Activated CD8-positive, alpha-beta memory T cell treated with anti-CD3 and anti-CD28 coated beads, Interleukin-2, amount 10 ng/mL, durations not matched to agents 7 days and 5 days (primary cell): ENCODE data around the gene ATP1A3. TPM values are rescaled to one million over a fixed set of nuclear protein-coding genes. Genes with fewer than 3 reads are reported as not detected.

ENCODE experiments used
- ATAC-seq: fragments of 150-1000 bp; cut with Tn5 transposase; one replicate; pipeline ENCODE4 v1.10.0; 2021; ENCODE audit warnings: moderate library complexity
- CTCF ChIA-PET: fragments of 350-600 bp; sonication (Branson Sonifier 250); formaldehyde crosslinking; loops from one replicate; lab custom pipeline; 2021; ENCODE audit warnings: antibody characterized with exemption; lab: Charles Lee
- DNase-seq: peaks from one replicate; pipeline ENCODE4 v3.0.0-alpha.2; 2020
- H3K27ac Mint-ChIP-seq: one replicate; pipeline ENCODE4 v1.8.0; 2021; ENCODE audit warnings: mild to moderate bottlenecking, mixed read lengths
- H3K27me3 Mint-ChIP-seq: one replicate; pipeline ENCODE4 v1.8.0; 2021; ENCODE audit warnings: mixed read lengths
- H3K36me3 Mint-ChIP-seq: one replicate; pipeline ENCODE4 v1.8.0; 2021; ENCODE audit warnings: mild to moderate bottlenecking, mixed read lengths
- H3K4me1 Mint-ChIP-seq: one replicate; pipeline ENCODE4 v1.8.0; 2021; ENCODE audit warnings: mixed read lengths
- H3K4me3 Mint-ChIP-seq: one replicate; pipeline ENCODE4 v1.8.0; 2021; ENCODE audit warnings: mild to moderate bottlenecking, moderate library complexity, mixed read lengths
- H3K9me3 Mint-ChIP-seq: one replicate; pipeline ENCODE4 v1.8.0; 2022; ENCODE audit warnings: low read depth, mixed read lengths
- total RNA-seq, 2 experiments: library from RNA; stranded (reverse); gene quantifications; one replicate each; pipeline ENCODE4 v1.2.3, GENCODE V29; 2021

The ATP1A3 gene
- total RNA-seq, 2 experiments from 2014 or later: 3.4 to 5.6 TPM

DNA sequence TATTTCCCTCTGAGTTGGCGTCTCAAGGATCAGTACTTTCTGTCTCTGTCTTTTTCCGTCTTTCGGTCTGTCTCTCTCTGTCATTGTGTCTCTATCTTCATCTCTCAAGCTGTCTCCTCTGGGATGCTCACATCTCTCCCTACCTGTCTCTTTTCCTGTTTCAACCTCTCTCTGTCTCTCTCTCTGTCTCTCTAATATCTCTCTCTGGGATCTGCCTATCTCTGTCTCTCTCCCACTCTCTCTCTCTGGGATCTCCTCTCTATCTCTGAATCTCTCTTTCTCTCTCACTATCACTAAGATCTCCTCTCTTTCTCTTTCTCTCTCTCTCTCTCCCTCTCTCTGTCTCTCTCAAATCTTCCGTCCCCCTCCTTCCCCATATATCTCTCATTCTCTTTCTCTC, 4.0 kb downstream of the ATP1A3 start:
- Mint-ChIP-seq H3K27me3 (peaks cover 12% of the 10 kb centered on the region), H3K9me3 (no peaks in the 10 kb centered on the region), H3K36me3 (no peaks in the 10 kb centered on the region), H3K4me1 (peaks cover 5% of the 10 kb centered on the region), H3K4me3 (no peak overlapping the region), H3K27ac (no peak overlapping the region)
- DNase-seq: no peak
- CTCF ChIA-PET: no interaction called here
- ATAC-seq: no peak

DNA sequence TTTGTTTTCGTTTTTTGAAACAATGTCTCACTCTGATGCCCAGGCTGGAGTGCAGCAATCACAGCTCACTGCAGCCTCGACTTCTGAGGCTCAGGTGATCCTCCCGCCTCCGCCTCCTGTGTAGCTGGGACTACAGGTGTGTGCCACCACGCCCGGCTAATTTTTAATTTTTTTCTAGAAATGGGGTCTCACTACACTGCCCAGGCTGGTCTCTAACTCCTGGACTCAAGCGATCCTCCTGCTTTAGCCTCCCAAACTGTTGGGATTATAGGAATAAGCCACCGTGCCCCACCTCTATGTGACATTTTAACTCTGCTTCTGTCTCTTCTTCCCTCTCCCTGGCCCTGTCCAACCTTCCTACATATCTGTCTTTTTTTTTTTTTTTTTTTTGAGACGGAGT, 5.1 kb downstream of the ATP1A3 start:
- CTCF ChIA-PET: interaction anchor here (0.6 to 0.8 kb wide), 2 partner anchors 10 to 928 kb away, joined by 3 to 5 read pairs; no protein-coding TSS in a partner anchor
- no peak overlapping the region for H3K27ac Mint-ChIP-seq
- H3K36me3 Mint-ChIP-seq: no peaks in the 10 kb centered on the region
- no peak overlapping the region for H3K4me3 Mint-ChIP-seq
- H3K9me3 Mint-ChIP-seq: no peaks in the 10 kb centered on the region
- DNase-seq: no peak
- ATAC-seq: no peak
- peaks cover 4% of the 10 kb centered on the region for H3K4me1 Mint-ChIP-seq
- H3K27me3 Mint-ChIP-seq: peaks cover 7% of the 10 kb centered on the region

DNA sequence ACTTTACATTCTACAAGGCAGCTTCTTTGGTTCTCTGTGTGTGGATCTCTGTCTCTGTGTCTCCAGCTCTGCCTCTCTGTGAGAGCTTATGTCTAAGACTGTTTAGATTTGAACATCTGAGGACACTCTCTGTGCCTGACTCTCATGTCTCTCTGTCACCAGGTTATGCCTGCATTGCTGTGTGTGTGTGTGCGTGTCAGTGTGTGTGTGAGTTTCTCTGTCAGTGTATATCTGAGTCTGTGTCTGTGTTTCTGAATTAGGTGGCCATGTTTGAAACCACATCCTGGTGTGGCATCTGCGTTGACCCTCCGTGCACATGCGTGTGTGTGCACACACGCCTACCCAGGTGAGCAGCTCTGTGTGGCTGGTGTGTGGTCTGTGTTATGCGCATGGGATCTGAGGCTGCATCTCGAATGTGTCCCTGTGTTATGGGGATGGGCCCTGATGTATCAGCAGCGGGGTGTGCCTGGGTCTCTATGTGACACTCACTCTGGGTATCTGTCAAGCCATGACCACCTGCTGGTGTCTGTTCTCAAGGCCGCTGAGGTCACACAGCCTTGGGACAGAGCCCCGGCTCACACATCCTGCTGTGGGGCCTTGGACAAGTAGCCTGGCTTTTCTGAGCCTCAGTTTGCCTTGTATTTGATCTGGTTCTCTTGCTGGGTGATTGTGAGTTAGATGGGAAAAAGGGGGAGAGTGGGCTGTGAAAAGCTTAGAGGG, 6.7 kb downstream of the ATP1A3 start:
- ATAC-seq (no peak), DNase-seq (no peak)
- CTCF ChIA-PET: no interaction called here
- H3K9me3 Mint-ChIP-seq: no peaks in the 10 kb centered on the region
- no peaks in the 10 kb centered on the region for H3K4me1 Mint-ChIP-seq
- H3K27me3 Mint-ChIP-seq: no peaks in the 10 kb centered on the region
- H3K27ac Mint-ChIP-seq: no peak overlapping the region
- no peaks in the 10 kb centered on the region for H3K36me3 Mint-ChIP-seq
- H3K4me3 Mint-ChIP-seq: no peak overlapping the region

DNA sequence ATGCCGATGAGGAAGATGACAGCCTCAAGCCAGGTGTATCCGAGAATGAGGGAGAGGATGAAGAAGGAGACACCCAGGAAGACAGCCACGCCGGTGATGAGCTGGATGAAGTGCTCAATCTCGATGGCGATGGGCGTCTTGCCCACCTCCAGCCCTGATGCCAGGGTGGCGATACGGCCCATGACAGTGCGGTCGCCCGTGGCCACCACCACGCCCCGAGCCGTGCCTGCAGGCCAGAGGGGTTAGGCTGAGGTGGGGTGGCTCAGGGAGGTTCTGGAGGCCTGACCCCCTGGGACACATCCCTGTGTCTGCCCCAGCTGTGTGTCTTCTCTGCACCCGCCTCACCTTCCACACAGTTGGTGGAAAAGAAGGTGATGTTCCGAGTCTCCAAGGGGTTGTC, 9.1 kb downstream of the ATP1A3 start:
- no peak for ATAC-seq
- no peak for DNase-seq
- CTCF ChIA-PET: no interaction called here
- Mint-ChIP-seq H3K27me3 (no peaks in the 10 kb centered on the region), H3K9me3 (no peaks in the 10 kb centered on the region), H3K4me3 (no peak overlapping the region), H3K4me1 (no peaks in the 10 kb centered on the region), H3K36me3 (no peaks in the 10 kb centered on the region), H3K27ac (no peak overlapping the region)

DNA sequence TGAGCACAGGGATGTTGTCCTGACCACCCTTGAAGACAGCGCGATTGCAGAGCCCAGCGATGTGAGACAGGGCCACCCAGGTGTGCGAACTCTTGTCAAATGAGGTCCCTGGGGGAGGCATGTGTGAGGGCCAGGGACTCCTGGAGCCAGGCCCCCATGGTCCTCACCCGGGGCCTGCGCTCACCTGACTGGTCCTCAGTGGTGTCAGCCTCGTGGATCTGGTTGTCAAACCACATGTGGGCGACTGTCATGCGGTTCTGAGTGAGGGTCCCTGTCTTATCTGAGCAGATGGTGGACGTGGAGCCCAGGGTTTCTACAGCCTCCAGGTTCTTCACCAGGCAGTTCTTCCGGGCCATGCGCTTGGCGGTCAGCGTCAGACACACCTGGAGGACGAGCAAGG, 12.3 kb downstream of the ATP1A3 start:
- Mint-ChIP-seq H3K36me3 (no peaks in the 10 kb centered on the region), H3K27me3 (no peaks in the 10 kb centered on the region), H3K4me1 (no peaks in the 10 kb centered on the region), H3K9me3 (no peaks in the 10 kb centered on the region), H3K27ac (no peak overlapping the region), H3K4me3 (no peak overlapping the region)
- DNase-seq: no peak
- ATAC-seq: no peak
- CTCF ChIA-PET: no interaction called here

DNA sequence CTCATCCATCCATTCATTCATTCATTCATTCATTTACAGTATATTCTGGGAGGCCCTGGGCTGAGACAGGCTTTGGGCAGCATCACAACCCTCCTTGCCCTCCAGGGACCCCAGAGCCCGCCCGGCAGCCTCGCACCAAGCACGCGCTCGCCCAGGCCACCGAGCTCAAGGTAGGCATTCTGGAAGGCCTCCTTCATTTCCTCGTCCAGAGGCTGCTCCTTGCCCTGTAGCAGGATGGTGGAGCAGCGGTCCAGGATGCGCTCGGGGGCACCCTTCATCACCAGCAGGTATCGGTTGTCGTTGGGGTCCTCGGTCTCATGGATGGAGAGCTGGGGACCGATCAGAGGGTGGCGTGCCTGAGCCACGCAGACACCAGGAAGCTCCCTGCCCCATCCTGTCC, 15.6 kb downstream of the ATP1A3 start:
- CTCF ChIA-PET: interaction anchor here (0.8 to 1.3 kb wide), 2 partner anchors 11 to 56 kb away, joined by 3 to 5 read pairs; no protein-coding TSS in a partner anchor
- Mint-ChIP-seq H3K27ac (no peak overlapping the region), H3K4me1 (no peaks in the 10 kb centered on the region), H3K4me3 (no peak overlapping the region), H3K9me3 (no peaks in the 10 kb centered on the region), H3K27me3 (no peaks in the 10 kb centered on the region), H3K36me3 (no peaks in the 10 kb centered on the region)
- no peak for DNase-seq
- ATAC-seq: no peak

DNA sequence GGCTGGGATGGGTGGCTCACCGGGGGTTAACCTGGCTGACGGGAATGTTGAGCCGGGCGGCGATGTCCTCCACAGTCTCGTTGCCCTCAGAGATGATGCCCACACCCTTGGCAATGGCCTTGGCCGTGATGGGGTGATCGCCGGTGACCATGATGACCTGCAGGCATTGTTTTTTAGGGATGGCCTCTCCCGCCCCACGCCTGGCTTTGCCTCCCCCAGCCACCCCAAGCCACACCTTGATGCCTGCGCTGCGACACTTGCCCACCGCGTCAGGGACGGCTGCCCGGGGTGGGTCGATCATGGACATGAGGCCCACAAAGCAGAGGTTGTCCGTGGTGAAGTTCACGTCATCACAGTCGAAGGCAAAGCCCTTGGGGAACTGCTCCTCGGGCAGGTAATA, 16.1 kb downstream of the ATP1A3 start:
- Mint-ChIP-seq H3K36me3 (no peaks in the 10 kb centered on the region), H3K27me3 (no peaks in the 10 kb centered on the region), H3K4me1 (no peaks in the 10 kb centered on the region), H3K4me3 (no peak overlapping the region), H3K27ac (no peak overlapping the region), H3K9me3 (no peaks in the 10 kb centered on the region)
- no peak for ATAC-seq
- CTCF ChIA-PET: no interaction called here
- no peak for DNase-seq

DNA sequence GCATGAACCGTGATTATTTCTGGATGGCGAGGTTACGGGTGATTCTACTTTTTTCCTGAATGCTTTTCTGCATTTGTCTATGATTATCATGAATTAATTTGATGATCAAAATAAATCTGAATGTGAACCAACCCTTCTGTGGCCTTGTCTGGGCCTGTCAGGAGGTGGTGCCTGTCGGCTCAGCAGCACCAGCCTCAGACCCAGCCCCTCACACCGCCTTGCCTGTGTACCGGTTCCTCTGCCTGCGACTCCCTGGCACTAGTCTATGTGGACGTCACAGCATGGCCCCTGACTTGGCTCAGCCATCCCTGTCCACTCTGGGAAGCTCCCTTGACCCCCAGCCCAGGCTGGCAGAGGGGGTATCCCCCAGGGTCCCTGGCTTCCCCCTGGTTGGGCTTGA, 19.4 kb downstream of the ATP1A3 start:
- DNase-seq (no peak), ATAC-seq (no peak)
- H3K27ac Mint-ChIP-seq: no peak overlapping the region
- no peaks in the 10 kb centered on the region for H3K4me1 Mint-ChIP-seq
- CTCF ChIA-PET: interaction anchor here (0.7 kb wide), 1 partner anchor 150 kb away, joined by 3 read pairs; no protein-coding TSS in a partner anchor
- H3K36me3 Mint-ChIP-seq: no peaks in the 10 kb centered on the region
- no peak overlapping the region for H3K4me3 Mint-ChIP-seq
- H3K27me3 Mint-ChIP-seq: no peaks in the 10 kb centered on the region
- no peaks in the 10 kb centered on the region for H3K9me3 Mint-ChIP-seq

DNA sequence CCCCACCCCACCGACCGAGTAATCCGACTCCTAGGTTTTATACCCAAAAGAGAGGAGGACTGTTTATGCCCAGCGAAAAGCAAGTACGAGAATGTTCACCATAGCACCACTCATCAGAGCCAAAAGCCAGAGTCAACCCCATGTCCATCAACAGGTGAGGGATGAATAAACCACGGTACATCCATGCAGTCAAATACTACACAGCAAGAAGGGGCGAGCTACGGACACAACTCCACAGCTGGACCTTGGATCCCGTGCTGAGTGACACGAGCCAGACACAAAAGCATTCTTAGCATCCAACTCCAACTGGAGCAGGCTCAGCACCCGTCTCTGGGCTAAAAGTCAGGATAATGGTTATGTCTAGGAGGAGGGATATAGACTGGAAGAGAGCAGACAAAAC, 22.7 kb downstream of the ATP1A3 start:
- Mint-ChIP-seq H3K27ac (no peak overlapping the region), H3K4me3 (no peak overlapping the region), H3K27me3 (no peaks in the 10 kb centered on the region), H3K4me1 (no peaks in the 10 kb centered on the region), H3K36me3 (no peaks in the 10 kb centered on the region), H3K9me3 (no peaks in the 10 kb centered on the region)
- CTCF ChIA-PET: no interaction called here
- DNase-seq: no peak
- no peak for ATAC-seq

DNA sequence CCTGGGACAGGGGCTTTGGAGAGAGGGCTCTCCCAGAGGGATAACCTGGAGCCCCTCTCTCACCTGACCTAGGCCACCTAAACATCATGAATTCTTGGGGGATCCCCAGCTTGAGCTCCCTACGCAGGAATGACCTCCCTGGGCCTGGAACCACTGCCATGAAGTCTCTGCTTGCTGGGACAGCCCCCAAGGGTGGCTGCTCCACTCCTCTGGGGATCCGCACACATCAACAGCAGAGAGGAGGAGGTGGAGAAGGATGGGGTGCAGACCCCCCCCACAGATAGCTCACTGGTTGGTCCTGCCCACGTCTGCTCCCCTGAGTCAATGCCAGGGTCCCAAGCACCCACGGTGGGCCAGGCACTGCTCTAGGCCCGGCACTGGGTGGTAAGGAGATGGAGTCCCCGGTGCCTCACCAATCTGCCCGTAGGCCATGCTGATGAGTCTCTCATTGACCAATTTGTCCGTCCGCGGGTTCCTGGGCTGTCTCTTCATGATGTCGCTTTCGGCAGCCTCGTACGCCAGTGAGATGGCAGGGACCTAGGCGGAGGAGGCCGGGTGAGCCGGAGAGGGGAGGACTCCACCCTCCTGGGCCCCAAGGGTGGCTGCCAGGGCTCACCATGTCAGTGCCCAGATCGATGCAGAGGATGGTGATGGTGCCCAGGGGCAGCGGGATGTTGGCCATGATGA, 24.1 kb downstream of the ATP1A3 start:
- CTCF ChIA-PET: no interaction called here
- Mint-ChIP-seq H3K9me3 (no peaks in the 10 kb centered on the region), H3K4me1 (no peaks in the 10 kb centered on the region), H3K27me3 (no peaks in the 10 kb centered on the region), H3K36me3 (no peaks in the 10 kb centered on the region), H3K4me3 (no peak overlapping the region), H3K27ac (no peak overlapping the region)
- DNase-seq: no peak
- no peak for ATAC-seq

DNA sequence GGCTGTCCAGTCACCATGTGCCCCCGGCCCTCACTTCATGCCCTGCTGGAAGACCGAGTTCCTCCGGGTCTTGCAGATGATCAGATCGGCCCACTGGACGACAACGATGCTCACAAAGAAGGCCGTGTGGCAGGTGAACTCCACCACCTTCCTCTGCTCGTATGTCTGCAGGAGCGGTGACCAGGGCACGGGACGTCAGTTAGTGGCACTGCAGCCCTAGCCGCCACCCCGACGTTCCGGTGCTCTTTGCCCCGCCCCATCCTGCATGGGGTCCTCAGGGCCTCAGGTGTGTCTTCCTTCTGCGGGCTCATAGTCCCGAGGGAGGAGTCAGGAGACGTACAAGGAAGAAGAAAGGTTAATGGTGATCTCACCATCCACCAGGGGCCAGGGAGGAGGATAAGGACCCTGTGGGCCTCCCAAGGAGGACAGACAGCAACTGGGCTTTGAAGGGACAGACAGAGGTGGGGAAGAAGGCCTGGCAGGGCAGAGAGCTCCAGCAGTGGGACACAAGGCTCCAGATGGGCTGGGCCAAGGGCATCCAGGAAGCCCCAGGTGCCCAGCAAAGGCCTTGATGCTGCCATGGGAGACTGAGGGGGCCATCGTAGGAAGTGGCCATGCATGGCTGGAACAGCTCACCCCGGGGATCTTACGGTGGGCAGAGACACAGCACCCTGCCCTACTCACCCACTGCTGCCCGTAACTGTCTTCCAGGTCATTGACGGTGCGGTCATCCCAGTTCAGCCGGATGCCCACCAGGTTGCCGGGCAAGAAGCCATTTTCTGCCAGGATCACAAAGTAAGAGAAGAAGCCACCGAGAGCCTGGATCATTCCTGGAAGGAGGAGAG, 25.1 kb downstream of the ATP1A3 start:
- Mint-ChIP-seq H3K27me3 (no peaks in the 10 kb centered on the region), H3K27ac (no peak overlapping the region), H3K4me3 (no peak overlapping the region), H3K4me1 (no peaks in the 10 kb centered on the region), H3K36me3 (no peaks in the 10 kb centered on the region), H3K9me3 (no peaks in the 10 kb centered on the region)
- DNase-seq (no peak), ATAC-seq (no peak)
- CTCF ChIA-PET: no interaction called here

DNA sequence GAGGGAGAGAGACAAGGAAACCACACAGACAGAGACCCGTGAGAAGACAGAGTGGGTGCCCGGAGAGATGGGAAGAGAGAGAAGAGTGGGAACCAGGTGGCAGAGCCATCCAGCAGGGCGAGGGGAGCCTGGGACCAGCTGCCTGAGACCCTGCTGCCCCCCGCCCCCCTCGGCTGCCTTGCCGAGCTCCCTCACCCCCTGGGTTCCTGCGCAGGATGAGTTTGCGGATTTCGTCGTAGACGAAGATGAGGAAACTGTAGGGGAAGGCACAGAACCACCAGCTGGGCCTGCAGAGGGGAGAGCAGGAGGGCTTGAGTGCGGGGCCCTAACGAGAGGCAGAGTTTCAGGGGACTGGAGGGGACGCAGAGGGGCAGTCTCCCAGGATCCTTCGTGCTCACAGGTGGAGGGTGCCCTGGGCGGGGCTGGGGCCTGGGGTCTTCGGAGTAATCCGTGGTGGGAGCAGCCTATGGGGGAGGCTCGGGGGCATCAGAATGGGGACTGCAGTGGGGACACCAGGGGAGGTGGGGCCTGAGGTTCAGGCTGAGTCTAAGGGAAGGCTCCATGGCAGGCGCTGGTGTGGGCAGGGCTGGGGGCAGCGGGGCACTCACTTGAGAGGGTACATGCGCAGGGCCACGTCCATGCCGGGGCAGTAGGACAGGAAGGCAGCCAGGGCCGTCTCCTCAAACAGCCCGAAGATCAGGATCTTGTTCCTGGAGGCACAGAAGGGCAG, 26.8 kb downstream of the ATP1A3 start:
- no peak for ATAC-seq
- no peaks in the 10 kb centered on the region for H3K27me3 Mint-ChIP-seq
- CTCF ChIA-PET: no interaction called here

DNA sequence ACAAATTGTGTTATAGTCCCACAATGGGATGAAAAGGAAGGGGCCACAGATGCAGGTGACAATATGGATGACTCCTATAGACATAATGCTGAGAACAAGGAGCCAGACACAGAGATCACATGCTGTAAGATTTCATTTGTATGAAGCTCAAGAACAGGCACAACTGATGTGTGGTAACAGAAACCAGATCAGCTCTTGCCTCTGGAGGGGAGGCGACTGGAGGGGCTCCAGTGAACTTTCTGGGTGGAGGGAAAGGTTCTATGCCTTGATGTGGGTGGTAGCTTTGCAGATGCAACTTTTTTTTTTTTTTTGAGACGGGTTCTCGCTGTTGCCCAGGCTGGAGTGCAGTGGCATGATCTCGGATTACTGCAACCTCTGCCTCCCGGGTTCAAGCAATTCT, 28.9 kb downstream of the ATP1A3 start:
- Mint-ChIP-seq H3K4me3 (no peak overlapping the region), H3K9me3 (no peaks in the 10 kb centered on the region)
- CTCF ChIA-PET: no interaction called here

More for the DNA sequence above, 26.8 kb downstream of the ATP1A3 start:
- Mint-ChIP-seq H3K4me1 (no peaks in the 10 kb centered on the region), H3K4me3 (no peak overlapping the region), H3K27ac (no peak overlapping the region), H3K9me3 (no peaks in the 10 kb centered on the region), H3K36me3 (no peaks in the 10 kb centered on the region)
- DNase-seq: no peak

More for the DNA sequence above, 28.9 kb downstream of the ATP1A3 start:
- DNase-seq (no peak), ATAC-seq (no peak)
- no peaks in the 10 kb centered on the region for H3K36me3 Mint-ChIP-seq
- no peaks in the 10 kb centered on the region for H3K27me3 Mint-ChIP-seq
- no peak overlapping the region for H3K27ac Mint-ChIP-seq
- H3K4me1 Mint-ChIP-seq: no peaks in the 10 kb centered on the region
